Transverse colon (tissue), 4 donors: ENCODE measurements around the gene ZMYM4. TPM values are rescaled to one million over a fixed set of nuclear protein-coding genes. Genes with fewer than 3 reads are reported as not detected.

Experiments
- DNase-seq: peaks from one replicate; pipeline ENCODE4 v3.0.0-alpha.2; 2019
- H3K27ac ChIP-seq, 4 donors: fragments of 200-600 bp; sonication (generic); 2 replicates each; pipeline ENCODE4 v1.5.1; 2016 to 2018; ENCODE audit warnings: inconsistent platforms in 4 of 4
- H3K27me3 ChIP-seq: fragments of 200-600 bp; sonication (generic); 2 replicates; pipeline ENCODE4 v1.5.1; 2017; ENCODE audit warnings: inconsistent platforms
- H3K36me3 ChIP-seq, 4 donors: fragments of 200-600 bp; sonication (generic); 2 replicates each; pipeline ENCODE4 v1.5.1; 2017 to 2019; ENCODE audit warnings: inconsistent platforms in 4 of 4
- H3K4me1 ChIP-seq, 4 donors: fragments of 200-600 bp; sonication (generic); 2 replicates each; pipeline ENCODE4 v1.5.1; 2017 to 2020; ENCODE audit warnings: inconsistent platforms in 4 of 4
- H3K4me3 ChIP-seq, 4 donors: fragments of 200-600 bp; sonication (generic); 1 replicate in 1 of 4; 2 replicates in 3 of 4; pipeline versions ENCODE4 v1.5.1 to v1.6.1; 2017 to 2019; ENCODE audit warnings: inconsistent platforms in 4 of 4
- H3K9me3 ChIP-seq, 2 donors: fragments of 200-600 bp; sonication (generic); 2 replicates each; pipeline ENCODE4 v1.5.1; 2017 to 2019; ENCODE audit warnings: inconsistent platforms in 2 of 2
- EP300 ChIP-seq: sonication (generic); formaldehyde crosslinking; IDR thresholded peaks from one replicate; pipeline ENCODE4 v1.6.1; 2017; ENCODE audit warnings: antibody characterized with exemption, low read depth
- POLR2A ChIP-seq: fragments of 450-650 bp; IDR thresholded peaks from one replicate; pipeline ENCODE4 v1.6.1; 2016; ENCODE audit warnings: antibody characterized with exemption, mild to moderate bottlenecking, moderate library complexity
- POLR2AphosphoS5 ChIP-seq, 3 donors: sonication (generic); formaldehyde crosslinking; IDR thresholded peaks; one replicate each; pipeline ENCODE4 v1.6.1; 2016; ENCODE audit warnings: antibody characterized with exemption in 3 of 3
- WGBS, 2 donors: methylation state at CpG; one replicate each; pipeline ENCODE4 v1.1.5; 2018; ENCODE audit warnings: low coverage in 1 of 2; 5-methylcytosine and 5-hydroxymethylcytosine counted together
- in situ Hi-C, 4 donors: fragments of 200-750 bp; cut with MboI; loops; one replicate each; pipeline versions ENCODE4 v1.15.0 to v1.15.1; 2017; ENCODE audit warnings: low sequenced_read_pairs in 3 of 4, low pct_ligation_motif_present in 1 of 4, low pct_unique_long_range_greater_than_20kb in 1 of 4
- intact Hi-C: fragments of 100-400 bp; cut with DNase I; formaldehyde crosslinking; loops from one replicate; pipeline ENCODE4 v1.15.1; 2023; ENCODE audit warnings: low total_unique reads
- total RNA-seq, 4 donors: library from RNA; depleted of rRNA; stranded (reverse); fragments of >200 nt; gene quantifications; one replicate each; pipeline ENCODE4 v1.1.0, GENCODE V29; 2016
- TF ChIP-seq, protein P1 (sequence below), 5 experiments: fragments of 200-600 bp in 3 of 5; fragments of 450-650 bp in 2 of 5; sonication (generic) in 3 of 5; IDR thresholded peaks; 1 replicate in 2 of 5; 2 replicates in 3 of 5; pipeline ENCODE4 v1.5.1; 2016 to 2017; ENCODE audit warnings: antibody characterized with exemption in 5 of 5, inconsistent platforms in 3 of 5, mild to moderate bottlenecking in 2 of 5, moderate library complexity in 1 of 5

The ZMYM4 gene
- total RNA-seq, 4 donors from 2014 or later = 7.9 to 27.9 (median 25.5) TPM

DNA sequence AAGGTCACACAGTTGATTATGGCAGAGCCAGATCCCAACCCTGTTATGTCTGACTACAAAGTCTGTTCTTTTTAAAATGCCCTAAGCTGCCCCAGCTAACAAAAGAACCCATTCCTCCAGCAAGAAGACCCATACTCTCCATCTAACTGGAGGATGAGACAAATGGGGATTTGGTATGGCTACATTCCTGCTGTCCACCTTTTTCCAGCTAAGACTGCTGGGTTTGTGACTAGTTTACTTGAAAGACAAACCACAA is 175.9 kb downstream of the ZMYM4 start:
- in situ Hi-C loops = no loop called here
- intact Hi-C loops = no loop called here

DNA sequence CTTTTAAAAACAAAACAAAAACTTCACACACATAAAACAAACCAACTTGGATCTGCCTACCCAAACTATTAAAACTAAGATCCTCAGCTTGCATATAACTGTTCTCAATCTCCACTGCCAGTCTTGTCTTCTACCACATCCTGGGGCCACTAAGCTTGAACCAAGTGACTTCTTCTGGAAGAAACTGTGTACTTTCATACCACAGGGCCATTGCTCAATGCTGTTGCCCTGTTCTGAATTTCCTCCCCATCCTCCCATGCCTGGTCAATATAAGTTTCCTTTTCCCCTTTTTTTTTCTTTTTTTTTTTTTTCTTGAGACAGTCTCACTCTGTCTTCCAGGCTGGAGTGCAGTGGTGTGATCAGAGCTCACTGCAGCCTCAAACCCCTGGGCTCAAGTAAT is 178.8 kb downstream of the ZMYM4 start:
- intact Hi-C loops (no loop called here), in situ Hi-C loops (loop anchor here in 1 of 4 donors (5.0 kb wide), 1 partner anchor 120 kb away; no protein-coding TSS in a partner anchor)
- no peak for DNase-seq
- no peak for TF ChIP-seq EP300
- no peak for TF ChIP-seq POLR2AphosphoS5 (IDR thresholded peaks at IDR 0.05)
- TF ChIP-seq, protein P1, sequence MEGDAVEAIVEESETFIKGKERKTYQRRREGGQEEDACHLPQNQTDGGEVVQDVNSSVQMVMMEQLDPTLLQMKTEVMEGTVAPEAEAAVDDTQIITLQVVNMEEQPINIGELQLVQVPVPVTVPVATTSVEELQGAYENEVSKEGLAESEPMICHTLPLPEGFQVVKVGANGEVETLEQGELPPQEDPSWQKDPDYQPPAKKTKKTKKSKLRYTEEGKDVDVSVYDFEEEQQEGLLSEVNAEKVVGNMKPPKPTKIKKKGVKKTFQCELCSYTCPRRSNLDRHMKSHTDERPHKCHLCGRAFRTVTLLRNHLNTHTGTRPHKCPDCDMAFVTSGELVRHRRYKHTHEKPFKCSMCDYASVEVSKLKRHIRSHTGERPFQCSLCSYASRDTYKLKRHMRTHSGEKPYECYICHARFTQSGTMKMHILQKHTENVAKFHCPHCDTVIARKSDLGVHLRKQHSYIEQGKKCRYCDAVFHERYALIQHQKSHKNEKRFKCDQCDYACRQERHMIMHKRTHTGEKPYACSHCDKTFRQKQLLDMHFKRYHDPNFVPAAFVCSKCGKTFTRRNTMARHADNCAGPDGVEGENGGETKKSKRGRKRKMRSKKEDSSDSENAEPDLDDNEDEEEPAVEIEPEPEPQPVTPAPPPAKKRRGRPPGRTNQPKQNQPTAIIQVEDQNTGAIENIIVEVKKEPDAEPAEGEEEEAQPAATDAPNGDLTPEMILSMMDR (IDR thresholded peaks at IDR 0.05) = no peak
- TF ChIP-seq POLR2A = no peak
- Histone ChIP-seq H3K9me3 (no peaks in the 10 kb centered on the region), H3K4me3 (no peak overlapping the region), H3K27me3 (no peaks in the 10 kb centered on the region), H3K4me1 (peaks cover 5 to 15% (median 11%) of the 10 kb centered on the region in 4 donors), H3K27ac (no peak overlapping the region), H3K36me3 (peaks cover 0 to 38% (median 16%) of the 10 kb centered on the region in 4 donors)

More for the DNA sequence above, 175.9 kb downstream of the ZMYM4 start:
- H3K27me3 ChIP-seq = no peaks in the 10 kb centered on the region
- no peak for TF ChIP-seq POLR2A
- TF ChIP-seq, protein P1 (IDR thresholded peaks at IDR 0.05) = no peak
- peaks cover 0 to 59% (median 20%) of the 10 kb centered on the region in 4 donors for H3K36me3 ChIP-seq
- no peak for DNase-seq
- no peak overlapping the region for H3K27ac ChIP-seq
- no peak overlapping the region for H3K4me3 ChIP-seq
- no peaks in the 10 kb centered on the region for H3K4me1 ChIP-seq
- H3K9me3 ChIP-seq = no peaks in the 10 kb centered on the region

DNA sequence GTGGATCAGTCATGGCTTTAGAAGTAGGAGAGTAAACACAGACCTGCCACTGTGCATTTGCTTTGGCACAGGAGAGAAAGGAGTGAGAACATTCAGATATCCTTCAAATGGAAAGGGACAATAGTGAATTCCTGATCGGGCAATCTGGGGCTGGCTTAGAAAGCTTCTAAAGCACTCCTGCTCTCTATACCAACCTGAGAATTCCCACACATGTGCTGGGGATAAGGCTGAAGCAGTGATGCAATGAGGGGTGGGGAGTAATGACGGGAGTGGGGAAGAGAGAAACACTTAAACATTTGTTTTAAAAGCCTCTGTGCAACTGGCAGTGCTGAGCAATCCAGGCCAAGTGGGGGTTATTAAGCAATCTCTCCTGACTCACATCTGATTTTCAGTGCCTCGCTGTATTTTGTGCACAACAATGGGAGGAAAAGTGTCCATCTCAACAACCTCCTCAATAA is 179.9 kb downstream of the ZMYM4 start:
- Histone ChIP-seq H3K36me3 (peaks cover 0 to 35% (median 15%) of the 10 kb centered on the region in 4 donors), H3K4me3 (no peak overlapping the region), H3K9me3 (no peaks in the 10 kb centered on the region), H3K4me1 (peaks cover 7 to 24% (median 13%) of the 10 kb centered on the region in 4 donors), H3K27ac (peak overlapping the region in 1 of 4 donors; percentile 13), H3K27me3 (no peaks in the 10 kb centered on the region)
- intact Hi-C loops (no loop called here), in situ Hi-C loops (loop anchor here in 1 of 4 donors (5.0 kb wide), 1 partner anchor 119 kb away; no protein-coding TSS in a partner anchor)
- TF ChIP-seq POLR2AphosphoS5 (IDR thresholded peaks at IDR 0.05) (no peak), POLR2A (no peak), EP300 (no peak)
- TF ChIP-seq, protein P1 (IDR thresholded peaks at IDR 0.05) = no peak
- 57 to 71% methylated on average over 2 to 3 of the region's 3 CpGs for WGBS, 2 donors
- no peak for DNase-seq

DNA sequence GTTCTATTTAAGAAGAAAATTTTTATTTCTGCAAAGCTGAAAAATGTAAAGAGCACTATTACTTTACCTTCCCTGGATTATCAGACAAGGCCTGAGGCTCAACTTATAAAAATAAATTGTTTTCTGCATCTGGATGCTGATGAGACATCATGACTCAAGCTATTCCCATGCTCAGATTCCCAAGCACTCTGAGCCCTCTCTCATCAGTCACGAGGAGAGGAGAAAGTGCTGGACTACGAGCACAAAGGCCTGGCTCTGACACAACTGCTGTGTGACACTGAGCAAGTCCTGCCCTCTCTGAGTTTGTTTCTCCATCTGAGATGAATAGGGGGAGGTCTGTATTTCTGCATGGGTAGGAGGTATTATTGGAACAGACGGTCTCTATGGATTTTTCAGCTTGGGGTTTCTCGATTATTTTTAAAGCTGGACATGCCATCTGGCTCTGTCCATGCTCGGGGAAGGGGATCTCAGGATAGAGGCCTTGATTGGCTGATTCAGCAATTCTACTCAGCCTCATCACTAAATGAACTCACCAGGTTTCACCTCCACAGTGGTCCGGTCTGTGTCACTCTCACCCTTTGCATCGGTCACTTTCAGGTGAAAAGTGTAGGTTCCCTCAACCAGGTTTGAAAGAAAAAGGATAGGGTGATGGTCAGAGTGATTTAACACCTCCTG is 181.0 kb downstream of the ZMYM4 start:
- no peaks in the 10 kb centered on the region for H3K9me3 ChIP-seq
- intact Hi-C loops = loop anchor here (5.0 to 10.0 kb wide), 2 partner anchors 113 to 265 kb away; partner anchors contain the start of gene C1orf216
- TF ChIP-seq EP300 (no peak), POLR2AphosphoS5 (IDR thresholded peaks at IDR 0.05) (no peak), POLR2A (no peak)
- TF ChIP-seq, protein P1 (IDR thresholded peaks at IDR 0.05) = no peak
- in situ Hi-C loops = loop anchor here (5.0 to 25.0 kb wide), 5 partner anchors 113 to 313 kb away; partner anchors contain the start of genes C1orf216 (in 1 of the 4), CLSPN (in 1 of the 4), KIAA0319L (in 1 of the 4) and NCDN (in 1 of the 4)
- no peak overlapping the region for H3K27ac ChIP-seq
- WGBS, 2 donors = 85 to 93% methylated on average over 4 to 7 of the region's 7 CpGs
- no peak overlapping the region for H3K4me3 ChIP-seq
- H3K4me1 ChIP-seq = peaks cover 7 to 24% (median 13%) of the 10 kb centered on the region in 4 donors
- peaks cover 0 to 32% (median 13%) of the 10 kb centered on the region in 4 donors for H3K36me3 ChIP-seq
- no peak for DNase-seq
- H3K27me3 ChIP-seq = no peaks in the 10 kb centered on the region
